K562 (cell line): ENCODE results near the gene MVK. TPM values are rescaled to one million over a fixed set of nuclear protein-coding genes. Genes with fewer than 3 reads are reported as not detected.

Experiments used
- ATAC-seq: fragments of 200-7000 bp; cut with Tn5 transposase; 3 replicates; pipeline ENCODE4 v1.9.1; 2020; ENCODE audit warnings: moderate library complexity
- BruUV-seq: library from RNA; stranded (reverse); fragments of 400-500 nt; replicated peaks from 2 replicates; lab custom pipeline; 2021; lab: Mats Ljungman, UMichigan
- CTCF ChIA-PET: fragments of 300-600 bp; formaldehyde crosslinking; extraction: SDS; loops from one replicate; lab custom pipeline; 2021; ENCODE audit warnings: low intra/inter-chr PET ratio; lab: Yijun Ruan, JAX
- POLR2A ChIA-PET: fragments of 300-600, 350-650 bp; sonication (Branson Sonifier 250); formaldehyde crosslinking; extraction: SDS; loops from one replicate; lab custom pipeline; 2021; ENCODE audit warnings: antibody characterized with exemption, inconsistent platforms; lab: Yijun Ruan, JAX
- DNase-seq, 4 experiments: peaks; one replicate each; pipeline versions ENCODE4 v3.0.0 to v3.0.0-alpha.2; 2011 to 2018; ENCODE audit warnings: low spot score in 3 of 4, mixed read lengths in 3 of 4; ENCODE audit errors: extremely low read depth in 1 of 4
- FAIRE-seq: peaks from 2 replicates; lab custom pipeline; 2011; peaks lifted over from hg19 to GRCh38; lab: Jason Lieb, UNC
- H2AFZ ChIP-seq: 2 replicates; pipeline ENCODE4 v1.6.0; 2011; ENCODE audit warnings: low read depth, low read length, control low read depth, inconsistent platforms
- H3K27ac ChIP-seq: fragments of 200-600 bp; 3 replicates; pipeline ENCODE4 v1.8.0; 2011; ENCODE audit warnings: low read depth, mild to moderate bottlenecking, control low read depth, inconsistent platforms, low read length, moderate library complexity, mixed read lengths; ENCODE audit errors: extremely low read depth
- H3K27me3 ChIP-seq, 2 experiments: fragments of 300-600 bp in 1 of 2; 2 replicates in 1 of 2; 3 replicates in 1 of 2; pipeline versions ENCODE4 v1.6.0 to v1.8.0; 2011; ENCODE audit warnings: inconsistent platforms in 2 of 2, low read length in 2 of 2, mild to moderate bottlenecking in 1 of 2, mixed read lengths in 1 of 2, moderate library complexity in 1 of 2; ENCODE audit not compliant: control insufficient read depth in 2 of 2, insufficient read depth in 2 of 2
- H3K36me3 ChIP-seq: fragments of 300-600 bp; 3 replicates; pipeline ENCODE4 v1.8.0; 2011; ENCODE audit warnings: mild to moderate bottlenecking, low read length, inconsistent platforms; ENCODE audit not compliant: control insufficient read depth, insufficient read depth
- H3K4me1 ChIP-seq, 2 experiments: fragments of 200-600 bp in 1 of 2; replicated peaks in 1 of 2; 2 replicates in 1 of 2; 3 replicates in 1 of 2; pipeline versions ENCODE4 v1.5.1 to v1.8.0; 2011; ENCODE audit warnings: inconsistent platforms in 2 of 2, low read length in 2 of 2, mild to moderate bottlenecking in 1 of 2, mixed read lengths in 1 of 2, moderate library complexity in 1 of 2; ENCODE audit not compliant: control insufficient read depth in 2 of 2, insufficient read depth in 2 of 2
- H3K4me2 ChIP-seq: 2 replicates; pipeline ENCODE4 v1.6.1; 2011; ENCODE audit warnings: low read length, control low read depth, inconsistent platforms, mixed read lengths; ENCODE audit not compliant: insufficient read depth
- H3K4me3 ChIP-seq: fragments of 200-600 bp; sonication (generic), shearing (Covaris generic); 2 replicates; pipeline ENCODE4 v1.5.1; 2016; ENCODE audit warnings: control low read depth, inconsistent platforms
- H3K79me2 ChIP-seq: fragments of 200-600 bp; 3 replicates; pipeline ENCODE4 v1.8.0; 2011; ENCODE audit warnings: low read length, inconsistent platforms; ENCODE audit not compliant: control insufficient read depth, insufficient read depth
- H3K9ac ChIP-seq, 2 experiments: 2 replicates each; pipeline versions ENCODE4 v1.6.0 to v1.6.1; 2011; ENCODE audit warnings: low read depth in 2 of 2, low read length in 2 of 2, control low read depth in 1 of 2, inconsistent platforms in 1 of 2, mild to moderate bottlenecking in 1 of 2, mixed read lengths in 1 of 2; ENCODE audit not compliant: insufficient read depth in 1 of 2
- H3K9me1 ChIP-seq: one replicate; pipeline ENCODE4 v1.6.0; 2011; ENCODE audit warnings: inconsistent platforms, mild to moderate bottlenecking, low read length, moderate library complexity; ENCODE audit not compliant: control insufficient read depth, insufficient read depth
- H3K9me3 ChIP-seq: replicated peaks from 2 replicates; pipeline ENCODE4 v1.5.1; 2011; ENCODE audit warnings: low read depth, low read length, inconsistent platforms; ENCODE audit not compliant: control insufficient read depth, insufficient read depth
- H4K20me1 ChIP-seq: replicated peaks from 2 replicates; pipeline ENCODE4 v1.6.1; 2011; ENCODE audit warnings: low read length, inconsistent platforms, mixed read lengths; ENCODE audit not compliant: control insufficient read depth, insufficient read depth
- FUS ChIP-seq: fragments of 200-400 bp; formaldehyde crosslinking; optimal IDR thresholded peaks from 2 replicates; pipeline ENCODE3; 2017; ENCODE audit warnings: low read depth, low read length
- GTF2E2 ChIP-seq: fragments of 200-800 bp; sonication (Bioruptor generic); IDR thresholded peaks from 2 replicates; pipeline ENCODE4 v1.6.1; 2016; ENCODE audit warnings: missing genetic modification characterization, missing compliant biosample characterization
- GTF2F1 ChIP-seq: IDR thresholded peaks from 2 replicates; pipeline ENCODE4 v1.6.1; 2011; ENCODE audit warnings: low read depth, low read length, improper control_type of control experiment
- MLX ChIP-seq, 2 experiments: fragments of 450-650 bp in 1 of 2; sonication (generic) in 1 of 2; formaldehyde crosslinking; conservative IDR thresholded peaks; 2 replicates each; pipeline versions ENCODE4 v1.4.0 to v1.8.1; 2020 to 2022; ENCODE audit warnings: mild to moderate bottlenecking in 1 of 2, missing genetic modification reagents in 1 of 2
- RBM14 ChIP-seq: fragments of 200-400 bp; formaldehyde crosslinking; IDR thresholded peaks from 2 replicates; pipeline ENCODE4 v1.6.1; 2018; ENCODE audit warnings: low read depth, mild to moderate bottlenecking, low read length, moderate library complexity, borderline replicate concordance; ENCODE audit not compliant: insufficient read depth
- STAT5A ChIP-seq: IDR thresholded peaks from 2 replicates; pipeline ENCODE4 v1.6.1; 2012; ENCODE audit warnings: low read length, inconsistent platforms, borderline replicate concordance
- THAP12 ChIP-seq: fragments of 250-450 bp; sonication (Bioruptor Pico); IDR thresholded peaks from 2 replicates; pipeline ENCODE4 v1.9.0; 2021; ENCODE audit warnings: mild to moderate bottlenecking, inconsistent platforms
- WGBS: fragments of 100-300 bp; shearing (Covaris generic); methylation state at CpG from one replicate; pipeline ENCODE4 v1.1.6; 2016; ENCODE audit warnings: low coverage, mixed read lengths; ENCODE audit not compliant: insufficient coverage; ENCODE audit errors: missing lambda C conversion rate; 5-methylcytosine and 5-hydroxymethylcytosine counted together
- in situ Hi-C: fragments of 300-500 bp; cut with MboI; formaldehyde crosslinking; loops from 4 replicates; pipeline ENCODE4 v1.15.0; 2018; ENCODE audit warnings: inconsistent platforms, mixed read lengths
- intact Hi-C: fragments of 100-400 bp; cut with micrococcal nuclease; formaldehyde crosslinking; loops from 2 replicates; pipeline ENCODE4 v1.14.2; 2022
- polyA plus RNA-seq, 8 experiments: library from polyadenylated mRNA; depleted of rRNA in 4 of 8; stranded (reverse) in 5 of 8; unstranded in 3 of 8; fragments of >200 nt; fragmentation: Nextera tagmentation in 2 of 8; fragmentation: Illumina TruSeq in 1 of 8; extraction: Ambion mirVana in 2 of 8; extraction: Trizol in 1 of 8; gene quantifications; 2 replicates each; pipeline versions ENCODE4 v1.2.1 to v1.2.3, GENCODE V29; 2011 to 2014; ENCODE audit warnings: inconsistent platforms in 1 of 8, missing spikeins in 1 of 8
- total RNA-seq, 7 experiments: library from RNA; depleted of rRNA in 6 of 7; stranded (reverse); fragments of >200 nt in 6 of 7; fragmentation: Illumina TruSeq in 2 of 7; extraction: Trizol in 2 of 7; gene quantifications; 2 replicates each; pipeline versions ENCODE4 v1.2.1 to v1.2.3, GENCODE V29; 2011 to 2021; ENCODE audit warnings: low replicate concordance in 1 of 7

MVK gene
- total and polyA plus RNA-seq, 9 of the 15 experiments (the other 6 are each of a cell fraction or from before 2014, with no cell fraction given), result 0.41 to 33.6 (median 18.8) TPM

- no peaks in the 10 kb centered on the region for H4K20me1 ChIP-seq
- FAIRE-seq (no peak), ATAC-seq (no peak), DNase-seq (no peak)
- in situ Hi-C loops (no loop called here), intact Hi-C loops (no loop called here)
- H3K27me3 ChIP-seq, result no peaks in the 10 kb centered on the region
- no peaks in the 10 kb centered on the region for H3K79me2 ChIP-seq
- ChIA-PET CTCF (no interaction called here), POLR2A (interaction anchor here (0.7 to 1.6 kb wide), 5 partner anchors 10 to 266 kb away, joined by 3 to 7 read pairs (median 3); partner anchors contain the start of genes MMAB and MVK)
- no TSS peak for BruUV-seq
- no peak overlapping the region for H3K9ac ChIP-seq
- H3K4me1 ChIP-seq, result peaks cover 0 to 5% of the 10 kb centered on the region in 2 experiments; a peak in 1 of 5 replicates
- no peak overlapping the region for H3K27ac ChIP-seq
- TF ChIP-seq MLX (CRISPR knock-in tag; conservative IDR thresholded peaks at IDR 0.05) (no peak), RBM14 (no peak), GTF2E2 (tag) (no peak), STAT5A (no peak), GTF2F1 (no peak), FUS (no peak), THAP12 (CRISPR knock-in tag) (no peak)
- H2AFZ ChIP-seq, result no peak overlapping the region
- H3K4me2 ChIP-seq, result no peak overlapping the region
- H3K9me3 ChIP-seq, result no peaks in the 10 kb centered on the region
- WGBS, result 93% methylated on average over 4 of the region's 4 CpGs
- no peaks in the 10 kb centered on the region for H3K9me1 ChIP-seq
- H3K36me3 ChIP-seq, result peaks cover 48% of the 10 kb centered on the region; the same call in 2 of the 3 replicates
- H3K4me3 ChIP-seq, result no peak overlapping the region
Measured at GRCh38 chr12:109562871-109563270, 10.7 kb upstream of the MVK start.
